ENCODE results near the gene COASY. TPM values are rescaled to one million over a fixed set of nuclear protein-coding genes. Genes with fewer than 3 reads are reported as not detected.

The COASY gene
- 19.0 TPM for total RNA-seq

GRCh38 chr17:42561897-42562387 is at the start of gene COASY:
Gene COASY, plus strand, starts transcription at chr17:42562148. Its CDS starts 475 bp downstream, at chr17:42562623.

GRCh38 chr17:42536048-42536371 is 25.9 kb upstream of the COASY start, which contains the start of gene NAGLU:
Gene NAGLU, plus strand, starts transcription at chr17:42536241. Its CDS starts 32 bp downstream, at chr17:42536273.

GRCh38 chr17:42552736-42553135 is 9.2 kb upstream of the COASY start, which contains the start of gene HSD17B1:
Gene HSD17B1, plus strand, starts transcription at chr17:42552923. Its CDS starts 11 bp downstream, at chr17:42552934.

GRCh38 chr17:42566883-42567573 is 5.1 kb downstream of the COASY start, which contains the start of gene MLX:
Gene MLX, plus strand, starts transcription at chr17:42567100. Its CDS starts 25 bp downstream, at chr17:42567125.

GRCh38 chr17:42577532-42578281 is 15.8 kb downstream of the COASY start, which contains the start of gene PSMC3IP:
Gene PSMC3IP, minus strand, starts transcription at chr17:42577729. Its CDS starts 43 bp downstream, at chr17:42577686.

GRCh38 chr17:42609182-42609813 is 47.4 kb downstream of the COASY start, which contains the start of the genes RETREG3 and TUBG1:
Gene RETREG3, minus strand, starts transcription at chr17:42609374. Its CDS starts 50 bp downstream, at chr17:42609324.
Gene TUBG1, plus strand, starts transcription at chr17:42609683. Its CDS starts 55 bp downstream, at chr17:42609738.

Other genes with a start within 250 kb of the COASY start
- gene STAT3, start 173.7 kb upstream of the COASY start, total RNA-seq = 92.6 TPM
- 178 TPM for gene CAVIN1, start 138.9 kb upstream of the COASY start, total RNA-seq
- gene ATP6V0A1, start 103.3 kb upstream of the COASY start, total RNA-seq = 185 TPM
- 29.7 TPM for gene NAGLU, start 25.9 kb upstream of the COASY start, total RNA-seq
- gene HSD17B1, start 9.2 kb upstream of the COASY start, total RNA-seq = 1.1 TPM
- 29.8 TPM for gene MLX, start 5.0 kb downstream of the COASY start, total RNA-seq
- 6.5 TPM for gene PSMC3IP, start 15.6 kb downstream of the COASY start, total RNA-seq
- 92.3 TPM for gene RETREG3, start 47.2 kb downstream of the COASY start, total RNA-seq
- 28.0 TPM for gene TUBG1, start 47.5 kb downstream of the COASY start, total RNA-seq
- gene TUBG2, start 97.1 kb downstream of the COASY start, total RNA-seq = 17.0 TPM
- gene PLEKHH3, start 114.8 kb downstream of the COASY start, total RNA-seq = 20.6 TPM
- 1.2 TPM for gene CCR10, start 119.7 kb downstream of the COASY start, total RNA-seq
- 20.9 TPM for gene CNTNAP1, start 120.4 kb downstream of the COASY start, total RNA-seq
- gene EZH1, start 182.9 kb downstream of the COASY start, total RNA-seq = 60.3 TPM
- gene RAMP2, start 199.1 kb downstream of the COASY start, total RNA-seq = 26.2 TPM
- gene VPS25, start 211.3 kb downstream of the COASY start, total RNA-seq = 48.2 TPM
- gene WNK4, start 218.5 kb downstream of the COASY start, total RNA-seq = 0.33 TPM
- gene COA3, start 236.6 kb downstream of the COASY start, total RNA-seq = 52.7 TPM
- not detected for gene CNTD1, start 236.7 kb downstream of the COASY start, total RNA-seq

Measured in camera-type eye (tissue), 1 donor.